Common myeloid progenitor, CD34-positive (primary cell): ENCODE data around the gene LATS1.

Source experiments
- CTCF ChIA-PET: fragments of 350-600 bp; sonication (Branson Sonifier 250); formaldehyde crosslinking; loops from one replicate; lab custom pipeline; 2021; ENCODE audit warnings: antibody characterized with exemption; lab: Charles Lee
- POLR2A ChIA-PET: fragments of 350-600 bp; sonication (Branson Sonifier 250); formaldehyde crosslinking; loops from one replicate; lab custom pipeline; 2021; ENCODE audit warnings: antibody characterized with exemption; lab: Charles Lee
- DNase-seq, 3 donors: peaks; one replicate each; pipeline versions ENCODE4 v3.0.0 to v3.0.0-alpha.2; 2013
- H3K27ac ChIP-seq, 2 experiments: 1 replicate in 1 of 2; 2 replicates in 1 of 2; pipeline ENCODE4 v1.7.0; 2013; ENCODE audit warnings: inconsistent platforms in 2 of 2, low read length in 2 of 2, mild to moderate bottlenecking in 2 of 2, low read depth in 1 of 2, moderate library complexity in 1 of 2; ENCODE audit not compliant: severe bottlenecking in 2 of 2, insufficient read depth in 1 of 2, poor library complexity in 1 of 2
- H3K27me3 ChIP-seq, 5 experiments: replicated peaks in 2 of 5; 1 replicate in 3 of 5; 2 replicates in 2 of 5; pipeline versions ENCODE4 v1.6.1 to v1.7.0; 2013; ENCODE audit warnings: low read length in 4 of 5, mild to moderate bottlenecking in 2 of 5, moderate library complexity in 2 of 5, inconsistent platforms in 1 of 5; ENCODE audit not compliant: insufficient read depth in 5 of 5, control insufficient read depth in 4 of 5
- H3K36me3 ChIP-seq, 4 experiments: 1 replicate in 2 of 4; 2 replicates in 2 of 4; pipeline versions ENCODE4 v1.6.1 to v1.7.0; 2013; ENCODE audit warnings: low read length in 3 of 4, control low read depth in 1 of 4, mild to moderate bottlenecking in 1 of 4; ENCODE audit not compliant: control insufficient read depth in 4 of 4, insufficient read depth in 4 of 4
- H3K4me1 ChIP-seq, 4 experiments: 1 replicate in 3 of 4; 2 replicates in 1 of 4; pipeline versions ENCODE4 v1.6.1 to v1.7.1; 2013; ENCODE audit warnings: low read length in 3 of 4, mild to moderate bottlenecking in 3 of 4, control low read depth in 1 of 4, inconsistent platforms in 1 of 4, moderate library complexity in 1 of 4; ENCODE audit not compliant: control insufficient read depth in 4 of 4, insufficient read depth in 4 of 4; ENCODE audit errors: control extremely low read depth in 1 of 4
- H3K4me3 ChIP-seq, 7 experiments: 1 replicate in 4 of 7; 2 replicates in 3 of 7; pipeline versions ENCODE4 v1.5.1 to v1.7.0; 2013; ENCODE audit warnings: mild to moderate bottlenecking in 7 of 7, low read length in 6 of 7, moderate library complexity in 6 of 7, inconsistent platforms in 2 of 7, low read depth in 2 of 7, control low read depth in 1 of 7; ENCODE audit not compliant: insufficient read depth in 4 of 7, control insufficient read depth in 1 of 7; ENCODE audit errors: extremely low read depth in 1 of 7
- H3K9me3 ChIP-seq, 5 experiments: 1 replicate in 4 of 5; 2 replicates in 1 of 5; pipeline versions ENCODE4 v1.6.1 to v1.7.1; 2013; ENCODE audit warnings: low read length in 4 of 5, mild to moderate bottlenecking in 2 of 5, inconsistent platforms in 1 of 5, low read depth in 1 of 5, moderate library complexity in 1 of 5; ENCODE audit not compliant: control insufficient read depth in 4 of 5, insufficient read depth in 2 of 5; ENCODE audit errors: control extremely low read depth in 1 of 5
- WGBS: methylation state at CpG from one replicate; pipeline ENCODE4 v1.1.5; 2013; ENCODE audit not compliant: insufficient coverage; 5-methylcytosine and 5-hydroxymethylcytosine counted together

Gene LATS1

DNA sequence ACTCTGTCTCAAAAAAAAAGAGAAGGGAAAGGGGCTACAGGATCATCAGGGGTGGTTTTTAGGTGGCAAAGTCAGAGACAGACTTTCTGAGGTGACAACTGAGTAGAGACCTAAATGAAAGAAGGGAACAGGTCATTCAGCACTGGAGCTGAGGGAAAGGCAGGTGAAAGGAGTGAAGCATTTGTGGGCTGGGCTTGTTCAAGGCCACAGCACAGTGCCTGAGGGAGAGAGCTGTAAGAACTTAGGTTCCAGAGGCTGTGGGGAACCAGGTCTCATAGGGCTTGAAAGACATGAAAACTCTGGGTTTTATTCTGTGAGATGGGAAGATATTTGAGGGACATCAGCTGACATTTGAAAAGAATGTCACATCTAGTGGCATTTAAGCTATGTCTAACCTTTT, 90.2 kb downstream of the LATS1 start:
- Histone ChIP-seq H3K36me3 (peaks cover 2 to 25% (median 9%) of the 10 kb centered on the region in 4 experiments), H3K27me3 (no peaks in the 10 kb centered on the region), H3K9me3 (no peaks in the 10 kb centered on the region), H3K4me3 (no peak overlapping the region), H3K27ac (no peak overlapping the region), H3K4me1 (peaks cover 0 to 9% (median 0%) of the 10 kb centered on the region in 4 experiments)
- ChIA-PET POLR2A (interaction anchor here (0.6 kb wide), 1 partner anchor 90 kb away, joined by 3 read pairs; no protein-coding TSS in a partner anchor), CTCF (no interaction called here)
- no peak for DNase-seq

DNA sequence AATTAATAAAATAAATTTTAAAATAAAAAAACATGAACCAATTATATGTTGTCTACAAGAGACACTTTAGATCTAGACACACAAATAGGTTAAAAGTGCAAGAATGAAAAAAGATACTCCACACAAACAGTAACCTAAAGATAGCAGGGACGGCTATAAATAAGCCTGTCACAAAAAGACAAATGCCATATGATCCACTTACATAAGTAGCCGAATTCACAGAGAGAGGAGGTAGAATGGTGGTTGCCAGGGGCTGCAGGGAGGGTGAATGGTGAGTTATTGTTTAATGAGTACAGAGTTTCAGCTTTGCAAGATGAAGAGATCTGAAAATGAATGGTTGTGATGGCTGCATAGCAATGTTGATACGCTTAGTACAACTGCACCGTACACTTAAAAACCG, 102.1 kb downstream of the LATS1 start:
- peaks cover 0 to 15% (median 5%) of the 10 kb centered on the region in 5 experiments for H3K9me3 ChIP-seq
- WGBS: 100% methylated on average over 1 of the region's 5 CpGs
- peaks cover 0 to 37% (median 18%) of the 10 kb centered on the region in 4 experiments for H3K36me3 ChIP-seq
- CTCF ChIA-PET: no interaction called here
- no peaks in the 10 kb centered on the region for H3K4me1 ChIP-seq
- POLR2A ChIA-PET: no interaction called here
- H3K27me3 ChIP-seq: no peaks in the 10 kb centered on the region
- no peak overlapping the region for H3K27ac ChIP-seq
- no peak overlapping the region for H3K4me3 ChIP-seq
- DNase-seq: no peak

DNA sequence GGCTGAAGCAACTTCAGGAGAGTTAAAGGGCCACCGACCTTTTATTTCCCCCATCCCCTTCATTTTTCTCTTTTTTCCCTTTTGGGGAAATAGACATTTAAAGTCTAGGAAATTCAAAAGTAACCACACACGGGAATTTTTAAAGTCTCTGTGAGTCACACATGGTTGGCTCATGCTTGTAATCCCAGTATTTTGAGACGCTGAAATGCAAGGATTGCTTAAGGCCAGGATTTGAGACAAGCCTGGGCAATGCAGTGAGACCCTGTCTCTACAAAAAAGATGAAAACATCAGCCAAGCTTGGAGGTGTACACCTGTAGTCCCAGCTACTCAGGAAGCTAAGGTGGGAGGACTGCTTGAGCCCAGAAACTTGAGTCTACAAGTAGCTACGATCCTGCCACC, 103.6 kb downstream of the LATS1 start:
- Histone ChIP-seq H3K36me3 (peaks cover 0 to 27% (median 16%) of the 10 kb centered on the region in 4 experiments), H3K4me3 (no peak overlapping the region), H3K9me3 (peaks cover 0 to 15% (median 5%) of the 10 kb centered on the region in 5 experiments), H3K27me3 (no peaks in the 10 kb centered on the region), H3K27ac (no peak overlapping the region), H3K4me1 (no peaks in the 10 kb centered on the region)
- no peak for DNase-seq
- POLR2A ChIA-PET: no interaction called here
- WGBS: 100% methylated on average over 3 of the region's 4 CpGs
- CTCF ChIA-PET: interaction anchor here (0.6 kb wide), 1 partner anchor 8 kb away, joined by 4 read pairs; no protein-coding TSS in a partner anchor

DNA sequence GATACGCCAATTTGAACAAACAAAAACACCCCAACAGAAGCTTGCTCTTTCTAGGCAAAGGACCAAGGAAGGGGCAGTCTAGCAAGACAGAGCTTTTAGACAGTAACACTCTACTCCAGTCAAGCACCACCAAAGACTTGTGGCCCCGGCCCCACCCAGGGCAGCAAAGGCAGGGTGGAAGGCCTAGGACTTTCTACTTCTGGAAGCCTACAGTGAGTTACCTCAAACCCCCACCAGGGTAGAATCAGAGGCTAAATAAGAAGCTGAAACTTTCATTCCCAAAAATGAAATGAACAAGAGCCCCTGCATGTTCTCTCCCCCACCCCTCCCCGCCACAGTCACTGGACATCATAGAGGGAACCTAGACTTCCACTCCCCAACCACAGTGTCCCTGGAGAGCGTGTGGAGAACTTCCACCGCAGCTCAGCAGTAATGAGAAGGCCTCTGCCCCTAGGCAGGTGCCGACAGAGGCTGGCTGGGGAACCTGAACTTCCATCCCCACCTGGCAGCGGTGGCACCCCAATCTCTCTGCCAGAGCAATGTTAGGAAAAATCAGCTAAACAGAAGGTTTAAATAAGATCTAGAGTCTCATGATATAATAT, 109.4 kb downstream of the LATS1 start:
- no peak for DNase-seq
- CTCF ChIA-PET: interaction anchor here (1.2 kb wide), 1 partner anchor 64 kb away, joined by 3 read pairs; no protein-coding TSS in a partner anchor

More for the DNA sequence above, 109.4 kb downstream of the LATS1 start:
- Histone ChIP-seq H3K27ac (no peak overlapping the region), H3K36me3 (peaks cover 0 to 4% (median 1%) of the 10 kb centered on the region in 4 experiments), H3K9me3 (peaks cover 0 to 4% (median 0%) of the 10 kb centered on the region in 5 experiments), H3K4me3 (no peak overlapping the region), H3K27me3 (no peaks in the 10 kb centered on the region), H3K4me1 (no peaks in the 10 kb centered on the region)
- POLR2A ChIA-PET: no interaction called here
- 92% methylated on average over 2 of the region's 7 CpGs for WGBS
